ENCODE results near the gene CACHD1. TPM values are rescaled to one million over a fixed set of nuclear protein-coding genes. Genes with fewer than 3 reads are reported as not detected.

Gene CACHD1
- total RNA-seq, 2 experiments from 2014 or later: 0.36 TPM

DNA sequence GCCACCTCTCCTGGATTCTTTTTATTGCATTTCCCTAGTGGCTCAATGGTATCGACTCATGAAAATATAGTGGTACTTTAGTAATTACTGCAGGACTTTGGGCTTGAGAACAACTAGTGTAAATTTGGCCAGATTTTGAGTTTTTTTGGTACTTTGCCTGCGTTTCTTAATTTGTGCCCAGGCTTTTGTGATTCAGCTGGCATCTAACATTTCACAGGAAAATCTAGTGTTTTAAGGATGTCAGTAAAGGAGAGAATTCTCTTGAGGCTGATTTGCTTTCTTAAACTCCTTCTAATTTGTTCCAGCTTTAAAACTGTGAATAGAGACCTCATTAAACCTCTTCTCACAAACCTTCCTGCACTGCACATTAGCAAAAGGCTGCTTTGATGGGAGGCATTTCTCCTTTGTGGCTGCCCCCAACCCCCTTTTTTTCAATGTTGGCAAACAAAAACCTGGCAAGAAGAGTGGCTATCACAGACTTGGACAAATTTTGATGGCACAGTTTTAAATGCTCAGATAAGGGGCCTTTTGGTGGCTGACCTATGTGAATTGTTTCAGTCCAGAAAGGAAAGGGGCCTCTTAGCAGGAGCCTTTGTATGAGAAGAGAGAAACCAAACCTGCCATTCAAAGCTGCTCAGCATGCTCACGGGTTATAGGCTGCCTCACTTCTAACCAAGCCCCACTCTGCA lies 161.6 kb downstream of the CACHD1 start:
- ChIA-PET CTCF (no interaction called here), POLR2A (no interaction called here)

DNA sequence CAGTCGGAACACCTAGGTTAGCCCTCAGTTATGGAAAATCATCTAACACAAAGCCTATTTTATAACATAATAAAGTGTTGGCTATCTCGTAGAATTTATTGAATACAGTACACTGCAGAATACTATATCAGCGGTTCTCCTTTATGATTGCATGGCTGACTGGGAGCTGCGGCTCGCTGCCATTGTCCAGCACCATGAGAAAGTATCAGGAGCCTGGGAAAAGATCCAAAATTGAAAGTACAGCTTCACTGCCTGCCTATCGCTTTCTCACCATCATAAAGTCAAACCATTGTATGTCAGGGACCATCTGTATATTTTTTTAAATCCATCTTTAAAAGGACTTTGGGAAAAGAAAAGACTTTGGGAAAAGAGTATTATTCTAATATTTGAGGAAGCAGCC lies 163.0 kb downstream of the CACHD1 start:
- CTCF ChIA-PET: no interaction called here
- POLR2A ChIA-PET: no interaction called here

DNA sequence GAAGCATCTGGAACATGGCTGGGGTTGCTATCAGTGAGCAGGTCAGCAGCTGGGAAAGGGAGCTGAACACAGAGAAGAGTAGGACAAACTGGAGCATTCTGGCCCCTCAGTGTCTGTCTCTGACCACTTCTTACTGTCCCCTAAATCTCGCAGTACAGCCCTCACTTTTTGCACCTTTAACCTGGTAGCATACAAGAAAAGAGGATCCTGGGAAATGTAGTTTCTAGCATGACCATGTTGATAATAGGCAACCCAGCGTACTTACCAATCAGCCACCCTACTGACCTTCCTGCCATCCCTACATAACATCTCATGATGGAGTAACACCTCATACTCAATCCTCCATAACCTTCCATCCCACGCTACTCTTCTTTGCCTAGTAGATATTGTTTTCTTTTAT lies 175.8 kb downstream of the CACHD1 start:
- CTCF ChIA-PET: interaction anchor here (0.6 kb wide), 1 partner anchor 28 kb away, joined by 3 read pairs; no protein-coding TSS in a partner anchor
- POLR2A ChIA-PET: no interaction called here

- ChIA-PET POLR2A (no interaction called here), CTCF (no interaction called here)
These were observed 180.5 kb downstream of the CACHD1 start for GRCh38 chr1:64650411-64650810.

- ChIA-PET CTCF (no interaction called here), POLR2A (no interaction called here)
These were observed 181.9 kb downstream of the CACHD1 start for GRCh38 chr1:64651841-64652240.

DNA sequence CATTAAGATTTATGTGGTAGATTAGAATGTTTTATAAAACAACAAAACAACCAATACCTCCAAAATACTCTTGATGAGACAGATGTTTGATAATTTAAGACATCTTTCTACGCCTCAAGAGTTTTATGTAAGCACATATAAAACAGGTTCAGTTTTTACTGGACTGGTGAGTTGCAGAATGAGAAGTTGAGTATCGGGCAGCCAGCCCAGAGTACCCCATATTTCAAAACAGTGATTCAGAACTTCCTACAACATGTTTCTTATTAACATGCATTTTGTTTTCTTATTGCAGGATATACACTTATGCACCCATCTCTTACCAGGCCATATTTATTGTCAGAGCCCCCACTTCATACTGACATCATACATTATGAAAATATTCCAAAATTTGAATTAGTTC lies 183.5 kb downstream of the CACHD1 start:
- ChIA-PET POLR2A (no interaction called here), CTCF (no interaction called here)

GRCh38 chr1:64654519-64655341 lies 184.8 kb downstream of the CACHD1 start:
- ChIA-PET POLR2A (no interaction called here), CTCF (no interaction called here)

GRCh38 chr1:64655861-64656260 lies 185.9 kb downstream of the CACHD1 start:
- POLR2A ChIA-PET: no interaction called here
- CTCF ChIA-PET: no interaction called here

- CTCF ChIA-PET: no interaction called here
These were observed 189.7 kb downstream of the CACHD1 start for GRCh38 chr1:64659478-64660138.

DNA sequence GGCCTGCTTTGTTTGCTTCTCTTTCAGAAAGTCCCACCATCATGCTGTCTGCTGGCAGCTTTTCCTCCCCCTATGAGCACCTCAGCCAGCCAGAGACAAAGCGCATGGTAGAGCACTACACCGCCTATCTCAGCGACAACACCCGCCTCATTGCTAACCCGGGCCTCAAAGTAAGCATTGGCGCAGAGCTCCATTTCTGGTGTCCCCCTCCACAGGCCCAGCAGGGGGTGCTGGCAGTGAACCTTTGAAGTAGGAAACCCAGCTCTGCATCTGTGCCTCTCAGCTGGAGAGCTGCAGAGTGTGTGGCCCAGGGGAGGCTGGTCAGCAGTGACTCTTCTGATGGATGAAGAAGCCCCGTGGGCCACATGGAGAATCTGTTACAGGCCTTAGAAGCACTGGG lies 193.7 kb downstream of the CACHD1 start:
- CTCF ChIA-PET: interaction anchor here (0.6 to 0.8 kb wide), 3 partner anchors 13 to 1475 kb away, joined by 3 read pairs; no protein-coding TSS in a partner anchor
- POLR2A ChIA-PET: no interaction called here

More at GRCh38 chr1:64659478-64660138, 189.7 kb downstream of the CACHD1 start:
- POLR2A ChIA-PET: no interaction called here

GRCh38 chr1:64664299-64664698 lies 194.4 kb downstream of the CACHD1 start:
- POLR2A ChIA-PET: no interaction called here

DNA sequence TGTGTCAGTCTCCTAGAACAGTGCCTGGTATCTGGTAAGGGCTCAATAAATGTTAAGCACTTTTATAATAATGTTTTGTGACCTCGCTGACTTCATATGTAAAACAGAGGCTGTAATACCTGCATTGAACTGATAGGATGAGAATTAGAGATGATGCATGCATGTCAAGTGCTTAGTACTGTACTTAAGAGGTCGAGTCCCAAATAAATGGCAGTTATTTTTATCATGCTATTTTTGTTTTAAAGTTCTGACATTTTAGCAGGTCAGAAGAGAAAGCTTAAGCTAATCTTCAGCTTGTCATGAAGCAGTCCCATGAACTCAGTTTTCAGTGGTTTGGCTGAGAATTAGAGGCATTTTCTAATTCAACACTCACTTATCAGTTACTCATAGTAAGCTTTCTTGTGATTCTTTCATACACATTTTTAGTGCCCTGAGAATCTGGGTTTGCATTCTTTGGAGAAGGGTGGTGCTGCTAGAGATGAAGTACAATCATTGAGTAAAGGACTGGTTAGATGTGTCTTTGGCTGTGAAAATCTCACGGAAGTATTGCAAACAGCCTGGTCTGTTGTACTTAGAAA lies 199.3 kb downstream of the CACHD1 start:
- POLR2A ChIA-PET: no interaction called here
- CTCF ChIA-PET: no interaction called here

More at GRCh38 chr1:64664299-64664698, 194.4 kb downstream of the CACHD1 start:
- CTCF ChIA-PET: no interaction called here

- CTCF ChIA-PET: interaction anchor here (0.6 to 1.8 kb wide), 4 partner anchors 12 to 286 kb away, joined by 3 to 5 read pairs (median 4); no protein-coding TSS in a partner anchor
- POLR2A ChIA-PET: no interaction called here
These were observed 205.9 kb downstream of the CACHD1 start for GRCh38 chr1:64675718-64676345.

- POLR2A ChIA-PET: interaction anchor here (0.5 kb wide), 1 partner anchor 70 kb away, joined by 3 read pairs; no protein-coding TSS in a partner anchor
- CTCF ChIA-PET: interaction anchor here (0.6 to 1.8 kb wide), 6 partner anchors 13 to 286 kb away, joined by 3 to 5 read pairs (median 4); no protein-coding TSS in a partner anchor
These were observed 206.5 kb downstream of the CACHD1 start for GRCh38 chr1:64676386-64676785.

- POLR2A ChIA-PET: no interaction called here
- CTCF ChIA-PET: interaction anchor here (0.8 to 1.3 kb wide), 2 partner anchors 91 to 146 kb away, joined by 3 to 5 read pairs; no protein-coding TSS in a partner anchor
These were observed 207.6 kb downstream of the CACHD1 start for GRCh38 chr1:64677532-64677931.

GRCh38 chr1:64678366-64678765 lies 208.4 kb downstream of the CACHD1 start:
- POLR2A ChIA-PET: no interaction called here
- CTCF ChIA-PET: interaction anchor here (0.5 kb wide), 1 partner anchor 408 kb away, joined by 3 read pairs; no protein-coding TSS in a partner anchor

DNA sequence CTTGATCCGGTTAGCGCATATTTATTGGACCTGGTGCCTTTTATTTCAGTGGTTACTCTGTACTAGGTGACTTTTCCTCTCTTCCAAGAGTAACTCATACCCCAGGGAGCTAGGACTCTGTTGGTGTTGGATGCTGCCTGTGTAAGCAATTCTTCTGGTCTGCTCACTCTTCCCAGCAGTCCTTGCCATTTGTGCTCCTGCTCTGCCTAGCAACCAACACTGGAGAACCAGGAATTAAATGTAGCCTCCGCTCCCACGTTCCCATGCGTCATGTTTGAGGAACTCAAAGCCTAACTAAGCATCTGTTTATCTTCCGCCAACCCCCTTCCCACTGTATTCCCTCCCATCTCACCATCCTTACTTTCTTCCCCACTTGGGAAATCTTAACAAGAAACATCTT lies 209.2 kb downstream of the CACHD1 start:
- ChIA-PET CTCF (no interaction called here), POLR2A (no interaction called here)

DNA sequence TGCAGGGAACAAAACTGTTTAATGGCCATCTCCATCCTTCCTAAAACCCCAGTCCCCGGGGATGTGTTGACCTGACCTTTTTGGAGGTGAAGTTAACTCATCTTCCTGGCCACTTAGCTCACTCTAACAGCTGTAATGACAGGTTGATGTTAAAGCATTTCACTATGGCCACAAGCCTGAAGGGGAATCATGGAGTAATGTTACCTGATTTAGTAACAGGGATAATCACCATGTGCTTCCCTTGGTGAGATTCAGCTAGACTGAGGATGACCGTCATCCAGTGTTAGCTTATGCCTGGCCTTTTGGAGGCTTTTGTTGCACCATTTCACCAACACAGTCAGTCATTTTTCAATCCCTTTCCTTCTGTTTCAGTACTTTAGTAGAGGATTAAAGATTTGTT lies 210.7 kb downstream of the CACHD1 start:
- ChIA-PET CTCF (no interaction called here), POLR2A (no interaction called here)

- ChIA-PET CTCF (interaction anchor here (0.6 kb wide), 1 partner anchor 287 kb away, joined by 6 read pairs; no protein-coding TSS in a partner anchor), POLR2A (no interaction called here)
These were observed 211.1 kb downstream of the CACHD1 start for GRCh38 chr1:64681043-64681442.

DNA sequence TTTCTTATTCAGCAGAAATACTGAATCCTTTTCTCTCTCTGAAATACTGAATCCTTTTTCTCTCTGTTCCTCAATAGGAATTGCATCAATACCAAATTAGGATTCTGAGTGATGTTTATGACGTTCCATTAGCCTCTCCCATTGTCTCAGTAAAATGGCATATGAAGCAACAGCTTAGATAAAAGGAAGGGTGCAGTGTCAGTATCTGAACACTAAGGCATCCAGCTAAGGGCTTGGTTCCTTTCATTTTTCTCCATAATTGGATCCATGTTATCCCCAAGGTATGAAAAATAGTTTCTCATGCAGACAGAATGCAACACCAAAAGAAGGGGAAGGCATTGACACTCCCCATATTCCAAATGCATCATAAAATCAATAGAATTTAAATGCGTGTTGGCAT lies 213.5 kb downstream of the CACHD1 start:
- ChIA-PET POLR2A (no interaction called here), CTCF (no interaction called here)
